ENCODE results near the gene MOB1B. TPM values are rescaled to one million over a fixed set of nuclear protein-coding genes. Genes with fewer than 3 reads are reported as not detected.

MOB1B gene
- total RNA-seq, 2 donors from 2014 or later: 11.0 to 15.6 TPM

DNA sequence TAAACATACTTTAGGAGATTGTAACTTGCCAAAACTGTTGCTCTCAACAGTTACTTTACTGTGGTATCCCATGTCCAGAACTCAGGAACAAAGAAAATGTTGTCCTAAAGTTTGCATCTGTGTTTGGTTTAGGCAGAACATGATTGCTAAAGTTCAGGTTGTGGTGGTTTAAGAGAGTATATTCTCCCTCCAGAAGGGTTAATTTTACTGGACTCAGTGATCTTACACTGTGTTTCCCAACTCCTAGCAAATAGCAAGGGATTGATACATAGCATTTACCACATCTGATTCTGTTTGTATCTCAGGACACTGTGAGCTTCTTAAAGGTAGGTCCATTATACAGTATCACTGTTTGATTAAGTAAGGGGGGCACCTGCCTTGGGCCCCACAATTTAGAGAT is 78.0 kb downstream of the MOB1B start:
- Histone ChIP-seq H3K9me3 (no peaks in the 10 kb centered on the region), H3K9ac (ENCODE audit: low read depth in 2 of 2, low read length in 2 of 2) (no peak overlapping the region), H3K27me3 (no peaks in the 10 kb centered on the region), H3K4me3 (no peak overlapping the region), H3K4me1 (no peaks in the 10 kb centered on the region), H3K36me3 (no peaks in the 10 kb centered on the region), H3K27ac (no peak overlapping the region)
- no peak for TF ChIP-seq CTCF (IDR thresholded peaks at IDR 0.05)
- DNase-seq: no peak
- intact Hi-C loops (cut with DNase I): no loop called here

DNA sequence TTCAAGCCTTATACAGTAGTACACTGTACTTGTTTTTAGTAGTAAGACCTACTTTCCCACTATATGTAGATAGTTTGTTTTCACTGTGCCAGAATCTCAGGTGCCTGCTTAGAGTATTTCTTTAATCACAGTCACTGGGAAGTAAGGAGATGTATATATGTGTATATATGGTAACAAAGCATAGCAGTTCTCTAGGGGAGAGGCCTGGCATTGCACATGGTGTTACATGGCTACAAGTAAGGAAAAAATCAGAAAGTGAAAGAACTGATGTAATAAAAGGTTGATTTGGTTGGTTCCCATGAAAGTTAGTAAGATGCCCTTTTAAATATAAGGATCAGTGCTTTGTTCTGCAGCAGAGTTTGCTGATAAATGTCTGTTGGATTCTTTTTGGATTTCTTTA is 81.9 kb downstream of the MOB1B start:
- no peak overlapping the region for H3K27ac ChIP-seq
- H3K27me3 ChIP-seq: no peaks in the 10 kb centered on the region
- no peak overlapping the region for H3K4me3 ChIP-seq
- no peaks in the 10 kb centered on the region for H3K36me3 ChIP-seq
- H3K9ac ChIP-seq (ENCODE audit: low read depth in 2 of 2, low read length in 2 of 2): no peak overlapping the region
- no peaks in the 10 kb centered on the region for H3K4me1 ChIP-seq
- intact Hi-C loops (cut with DNase I): no loop called here
- no peak for TF ChIP-seq CTCF (IDR thresholded peaks at IDR 0.05)
- no peaks in the 10 kb centered on the region for H3K9me3 ChIP-seq
- no peak for DNase-seq

DNA sequence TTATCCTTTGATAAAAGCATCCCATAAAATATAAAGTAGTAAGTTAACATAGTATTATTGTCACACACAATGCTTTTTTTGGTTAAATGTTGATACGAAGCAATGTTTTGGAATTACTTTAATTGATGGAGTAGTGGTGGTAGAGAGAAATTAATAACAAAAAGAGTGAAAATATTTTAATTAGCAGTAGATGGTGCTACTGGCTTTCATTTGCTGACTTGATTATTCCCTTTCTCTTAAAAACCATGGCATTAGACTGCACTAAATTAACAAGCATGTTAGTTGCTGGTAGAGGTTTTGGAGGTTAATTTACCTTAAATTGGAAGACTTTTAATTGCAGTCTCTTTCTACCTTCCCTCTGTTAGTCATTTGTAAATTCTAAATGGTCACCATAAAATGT is 82.4 kb downstream of the MOB1B start:
- no peak for DNase-seq
- intact Hi-C loops (cut with DNase I): no loop called here
- Histone ChIP-seq H3K27me3 (no peaks in the 10 kb centered on the region), H3K9ac (ENCODE audit: low read depth in 2 of 2, low read length in 2 of 2) (no peak overlapping the region), H3K4me3 (no peak overlapping the region), H3K27ac (no peak overlapping the region), H3K36me3 (no peaks in the 10 kb centered on the region), H3K4me1 (no peaks in the 10 kb centered on the region), H3K9me3 (no peaks in the 10 kb centered on the region)
- TF ChIP-seq CTCF (IDR thresholded peaks at IDR 0.05): no peak

DNA sequence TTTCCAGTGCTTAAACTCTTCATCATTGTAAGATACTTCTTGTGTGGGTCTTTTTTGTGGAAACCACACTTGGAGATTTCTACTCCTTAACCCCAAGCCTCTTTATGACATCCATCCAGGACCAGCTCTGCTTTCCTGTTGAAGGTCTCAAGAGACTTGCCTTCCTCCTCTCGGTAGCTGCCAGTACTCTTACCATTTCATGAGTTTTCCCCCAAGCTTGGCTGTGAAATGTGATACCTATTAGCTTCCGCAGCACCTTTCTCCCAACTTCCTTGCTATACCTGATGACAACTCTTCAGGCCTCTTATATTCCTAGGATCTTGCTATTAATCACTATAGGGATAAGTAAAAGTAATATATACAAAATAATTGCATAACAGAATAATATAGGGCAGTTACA is 89.4 kb downstream of the MOB1B start:
- TF ChIP-seq CTCF (IDR thresholded peaks at IDR 0.05): no peak
- no peak overlapping the region for H3K9ac ChIP-seq (ENCODE audit: low read depth in 2 of 2, low read length in 2 of 2)
- no peaks in the 10 kb centered on the region for H3K36me3 ChIP-seq
- intact Hi-C loops (cut with DNase I): loop anchor here (5.0 to 10.0 kb wide), 2 partner anchors 87 to 149 kb away; partner anchors contain the start of gene MOB1B
- H3K27me3 ChIP-seq: no peaks in the 10 kb centered on the region
- DNase-seq: no peak
- no peak overlapping the region for H3K27ac ChIP-seq
- no peak overlapping the region for H3K4me3 ChIP-seq
- no peaks in the 10 kb centered on the region for H3K9me3 ChIP-seq
- H3K4me1 ChIP-seq: no peaks in the 10 kb centered on the region

DNA sequence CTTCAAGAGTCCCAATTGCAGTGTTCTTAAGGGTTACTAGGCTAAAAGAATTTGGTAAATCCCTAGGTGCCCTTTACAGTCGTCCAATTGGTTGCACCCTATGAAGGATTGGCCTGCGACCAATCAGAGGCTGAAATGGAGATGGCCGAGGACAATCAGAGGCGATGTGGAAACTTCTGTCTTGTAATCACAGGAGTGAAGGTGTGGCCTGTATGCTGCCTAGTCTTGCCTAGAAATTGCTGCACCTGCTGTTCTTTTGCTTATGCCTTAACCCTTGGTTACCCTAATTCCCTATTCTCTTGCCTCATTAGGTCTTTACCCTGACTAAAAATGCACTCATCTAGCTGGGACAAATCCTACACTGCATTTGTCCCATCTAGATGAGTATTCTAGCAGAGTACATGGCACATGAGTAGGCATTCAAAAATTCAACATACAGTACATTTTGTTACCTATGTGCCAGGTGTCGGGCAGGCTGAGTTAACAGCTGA is 90.3 kb downstream of the MOB1B start:
- peak; percentile 48 for DNase-seq
- Histone ChIP-seq H3K36me3 (no peaks in the 10 kb centered on the region), H3K27me3 (no peaks in the 10 kb centered on the region), H3K4me1 (no peaks in the 10 kb centered on the region), H3K4me3 (peak overlapping the region; percentile 83), H3K27ac (peak overlapping the region; percentile 83), H3K9ac (ENCODE audit: low read depth in 2 of 2, low read length in 2 of 2) (peak overlapping the region in 1 of 2 donors; percentile 89), H3K9me3 (no peaks in the 10 kb centered on the region)
- TF ChIP-seq CTCF (IDR thresholded peaks at IDR 0.05): no peak
- intact Hi-C loops (cut with DNase I): loop anchor here (5.0 to 10.0 kb wide), 2 partner anchors 88 to 150 kb away; partner anchors contain the start of gene MOB1B

Measured in colonic mucosa (tissue), 4 donors.